Dedifferentiated amniotic fluid mesenchymal stem cell (primary cell): ENCODE measurements around the gene PAK2.
A peak's percentile ranks its signal among the peaks of the same experiment; 100 is the strongest.
"Not testable (repeated sequence)": the region's sequence is repeated elsewhere in the genome, so short reads cannot be mapped to it uniquely, and the experiment has no call there.

Experiments used
- DNase-seq: peaks from one replicate; pipeline ENCODE4 v3.0.0-alpha.2; 2016; ENCODE audit errors: extremely low spot score

The PAK2 gene

DNA sequence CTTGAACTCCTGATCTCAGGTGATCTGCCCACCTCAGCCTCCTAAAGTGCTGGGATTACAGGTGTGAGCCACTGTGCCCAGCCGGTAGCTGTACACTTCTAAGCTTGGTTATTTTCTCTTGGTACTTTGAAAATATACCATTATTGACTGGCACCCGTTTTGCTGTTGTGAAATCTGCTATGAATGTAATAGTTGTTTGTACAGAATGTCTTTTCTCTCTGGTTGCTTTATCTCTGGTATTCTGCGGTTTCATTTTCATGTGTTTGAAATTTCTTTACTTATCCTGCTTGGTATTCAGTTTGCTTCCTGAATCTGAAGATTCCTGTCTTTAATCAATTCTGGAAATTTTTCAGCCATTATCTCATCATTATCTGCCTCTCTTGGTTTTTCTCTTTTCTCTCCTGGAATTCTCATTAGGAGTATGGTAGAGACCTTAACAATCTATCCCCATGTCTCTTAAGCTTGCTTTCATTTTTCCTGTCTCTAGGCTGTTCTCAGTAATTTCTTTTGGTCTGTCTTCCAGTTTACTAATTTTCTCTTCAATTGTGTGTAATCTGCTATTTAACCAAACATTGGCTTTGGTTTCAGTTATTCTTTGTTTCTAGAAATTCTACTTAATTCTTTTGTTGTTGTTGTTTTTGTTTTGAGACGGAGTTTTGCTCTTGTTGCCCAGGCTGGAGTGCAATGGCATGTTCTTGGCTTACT, 2.8 kb upstream of the PAK2 start:
- no peak for DNase-seq

- no peak for DNase-seq
Measured at GRCh38 chr3:196737655-196738054, 2.0 kb upstream of the PAK2 start.

GRCh38 chr3:196740481-196741248, 1.0 kb downstream of the PAK2 start:
- peak; percentile 47 for DNase-seq

GRCh38 chr3:196741249-196741889, 1.7 kb downstream of the PAK2 start:
- no peak for DNase-seq

- not testable (repeated sequence) for DNase-seq
Measured at GRCh38 chr3:196743569-196743968, 3.9 kb downstream of the PAK2 start.

DNA sequence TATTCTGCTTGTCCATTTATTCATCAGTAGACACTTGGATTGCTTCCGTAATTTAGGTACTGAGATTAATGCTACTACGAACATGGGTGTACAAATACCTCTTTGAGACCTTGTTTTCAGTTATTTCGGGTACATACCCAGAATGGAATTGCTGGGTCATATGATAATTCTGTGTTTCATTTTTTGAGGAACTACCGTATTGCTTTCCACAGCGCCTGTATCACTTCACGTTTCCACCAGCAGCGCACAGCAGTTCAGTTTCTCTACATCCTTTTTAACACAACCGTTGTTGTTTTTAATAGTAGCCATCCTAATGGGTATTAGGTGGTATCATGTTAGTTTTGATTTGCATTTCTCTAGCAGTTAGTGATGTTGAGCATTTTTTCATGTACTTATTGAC, 9.5 kb downstream of the PAK2 start:
- no peak for DNase-seq

- no peak for DNase-seq
Measured at GRCh38 chr3:196753201-196753600, 13.5 kb downstream of the PAK2 start.

DNA sequence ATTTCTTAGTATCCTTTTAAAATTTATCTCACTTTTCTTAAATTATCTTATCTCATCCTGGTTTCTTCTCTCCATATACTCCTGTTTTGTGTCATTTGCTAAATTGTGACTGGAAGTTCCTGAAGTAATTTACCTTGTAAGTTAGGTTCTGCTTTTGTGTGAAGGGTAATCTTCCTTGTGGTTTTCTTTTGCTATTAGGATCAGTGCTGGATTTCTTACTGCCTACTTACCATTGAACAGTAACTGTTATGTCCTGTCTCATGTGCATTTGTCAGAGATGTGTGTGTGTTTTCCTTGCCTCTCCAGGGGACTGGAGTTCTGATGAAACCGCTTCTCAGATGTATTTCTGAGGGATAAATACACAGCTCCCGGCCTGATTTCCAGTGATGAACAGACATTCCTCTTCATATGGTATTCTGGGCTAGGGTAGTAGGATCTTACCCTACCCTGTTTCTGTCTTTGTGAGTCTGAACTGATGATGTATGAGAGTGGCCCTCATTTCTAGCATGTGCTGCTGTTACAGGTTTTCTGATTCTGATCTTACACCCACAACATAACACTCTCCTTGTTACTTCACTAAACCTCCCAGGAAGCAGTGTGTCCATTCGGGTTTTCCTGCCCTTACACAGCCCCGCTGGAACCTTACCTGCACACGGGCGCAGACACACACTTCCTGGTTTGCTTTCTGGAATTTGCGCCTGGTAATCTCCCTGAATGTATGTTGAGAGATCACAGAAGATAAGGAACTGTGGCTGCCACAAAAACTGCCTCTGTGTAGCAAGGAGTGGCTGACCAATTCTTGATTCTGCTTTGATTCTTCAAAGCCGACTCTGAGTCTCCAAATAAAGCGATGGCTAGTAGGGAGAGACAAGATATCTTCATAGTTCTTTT, 14.7 kb downstream of the PAK2 start:
- DNase-seq = no peak

- DNase-seq = no peak
Measured at GRCh38 chr3:196756732-196757131, 17.1 kb downstream of the PAK2 start.

DNA sequence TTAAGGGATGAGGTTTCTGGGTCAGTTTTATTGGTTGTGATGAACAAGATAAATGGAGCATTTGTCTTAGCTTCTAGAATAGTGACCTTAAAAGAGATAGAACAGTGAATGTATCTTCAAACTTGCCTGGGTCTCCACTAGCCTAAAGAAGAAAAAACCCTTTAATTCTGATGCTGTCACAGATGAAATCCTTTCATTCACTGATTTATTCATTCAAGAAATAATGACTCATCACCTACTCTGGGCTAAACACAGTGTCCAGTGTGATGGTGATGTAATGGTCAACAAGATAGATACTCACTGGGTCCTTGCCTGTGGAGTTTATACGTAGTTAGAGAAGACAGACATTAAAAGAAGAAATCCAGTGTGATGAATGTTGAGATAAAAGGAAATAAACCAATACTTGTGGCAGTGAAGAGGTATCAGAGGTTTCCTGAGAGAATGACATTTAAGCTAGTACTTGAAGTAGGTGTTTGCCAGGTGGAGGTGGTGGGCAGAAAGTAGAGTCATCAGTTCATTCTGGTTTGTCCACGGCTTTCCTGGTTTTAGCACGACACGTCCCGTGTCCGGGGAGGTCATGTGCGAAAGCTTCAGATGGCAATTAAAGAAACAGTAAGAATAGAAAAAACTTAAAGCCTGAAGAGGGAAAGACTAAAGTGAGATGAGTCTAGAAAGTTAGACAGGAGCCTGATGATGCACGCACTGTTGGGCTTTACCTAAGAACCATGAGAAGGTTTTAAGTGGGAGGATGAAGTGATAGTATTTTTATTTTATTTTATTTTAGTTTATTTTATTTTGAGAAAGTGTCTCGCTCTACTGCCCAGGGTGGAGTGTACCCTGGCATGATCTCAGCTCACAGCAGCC, 18.5 kb downstream of the PAK2 start:
- no peak for DNase-seq

DNA sequence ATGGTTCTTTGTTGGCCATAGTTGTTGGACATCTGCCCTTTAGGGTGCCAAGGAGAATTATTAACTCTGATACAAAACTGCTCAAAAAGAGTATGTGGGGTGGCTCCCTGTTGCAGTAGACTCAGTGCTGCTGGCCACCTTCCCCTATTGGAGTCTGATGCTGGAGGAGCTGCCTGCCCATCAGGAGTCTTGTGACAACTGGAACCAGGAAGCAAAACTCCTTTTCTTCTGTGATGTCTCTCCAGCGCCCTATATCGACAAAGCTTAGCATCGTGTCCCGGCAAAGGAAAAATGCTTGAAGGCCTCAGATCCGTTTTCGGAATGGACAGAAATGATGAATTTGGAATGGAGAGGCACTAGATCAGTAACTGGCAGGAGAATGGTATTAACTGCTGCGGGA, 23.5 kb downstream of the PAK2 start:
- no peak for DNase-seq

DNA sequence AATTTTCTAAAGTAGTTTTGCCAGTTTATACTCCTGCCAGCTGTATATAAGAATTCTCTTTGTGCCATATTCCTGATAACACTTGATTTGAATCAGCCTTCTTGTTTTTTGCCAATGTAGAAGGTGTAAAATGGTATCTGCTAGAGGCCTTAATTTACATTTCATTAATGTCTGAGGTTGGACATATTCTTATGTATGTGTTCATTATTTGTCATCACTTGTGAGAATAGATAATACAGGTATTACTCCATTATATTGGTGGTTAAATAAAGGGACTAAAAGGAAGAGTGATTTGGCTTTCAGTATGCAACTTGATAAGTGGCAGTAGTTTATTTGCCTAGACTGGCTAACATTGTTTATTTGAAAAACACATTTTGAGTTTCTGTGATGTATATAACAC, 25.8 kb downstream of the PAK2 start:
- DNase-seq = no peak

- DNase-seq = no peak
Measured at GRCh38 chr3:196771067-196771466, 31.4 kb downstream of the PAK2 start.

GRCh38 chr3:196772102-196772501, 32.4 kb downstream of the PAK2 start:
- DNase-seq = no peak

- DNase-seq = no peak
Measured at GRCh38 chr3:196772897-196773296, 33.2 kb downstream of the PAK2 start.

GRCh38 chr3:196774191-196774820, 34.6 kb downstream of the PAK2 start:
- no peak for DNase-seq

- no peak for DNase-seq
Measured at GRCh38 chr3:196774848-196775422, 35.3 kb downstream of the PAK2 start.

DNA sequence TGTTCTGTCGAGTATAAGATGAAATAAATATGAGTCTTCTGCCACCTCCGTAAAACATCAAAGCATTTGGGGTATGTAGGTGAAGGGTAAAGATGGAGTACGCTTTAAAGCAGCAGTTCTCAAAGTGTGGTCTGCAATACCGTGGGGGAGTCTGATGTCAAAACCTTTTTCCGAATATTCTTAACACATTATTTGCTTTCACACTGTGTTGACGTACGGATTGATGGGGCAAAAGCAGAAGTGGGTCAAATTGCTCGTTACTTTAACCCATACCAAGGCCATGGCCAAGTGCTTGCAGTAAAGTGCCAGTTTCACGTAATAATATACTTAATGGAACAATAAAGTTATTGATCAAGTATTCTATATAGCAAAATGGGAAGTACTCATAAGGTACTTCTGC, 36.3 kb downstream of the PAK2 start:
- no peak for DNase-seq

DNA sequence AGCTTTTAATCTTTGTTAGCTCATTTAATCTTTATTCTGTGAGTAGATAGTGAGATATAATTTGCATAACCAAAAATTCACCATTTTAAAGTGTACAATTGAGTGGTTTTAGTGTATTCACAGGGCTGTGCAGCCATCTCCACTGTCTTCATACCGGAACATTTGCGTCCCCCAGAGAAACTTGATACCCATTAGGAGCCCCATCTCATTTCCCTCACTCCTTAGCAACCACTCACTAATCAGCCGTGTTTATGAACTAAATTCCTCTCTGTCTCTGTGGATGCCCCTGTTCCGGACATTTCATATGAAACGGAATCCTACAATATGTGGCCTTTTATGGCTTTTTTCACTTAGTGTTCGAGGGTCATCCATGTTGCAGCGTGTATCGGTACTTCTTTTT, 38.2 kb downstream of the PAK2 start:
- DNase-seq = no peak

DNA sequence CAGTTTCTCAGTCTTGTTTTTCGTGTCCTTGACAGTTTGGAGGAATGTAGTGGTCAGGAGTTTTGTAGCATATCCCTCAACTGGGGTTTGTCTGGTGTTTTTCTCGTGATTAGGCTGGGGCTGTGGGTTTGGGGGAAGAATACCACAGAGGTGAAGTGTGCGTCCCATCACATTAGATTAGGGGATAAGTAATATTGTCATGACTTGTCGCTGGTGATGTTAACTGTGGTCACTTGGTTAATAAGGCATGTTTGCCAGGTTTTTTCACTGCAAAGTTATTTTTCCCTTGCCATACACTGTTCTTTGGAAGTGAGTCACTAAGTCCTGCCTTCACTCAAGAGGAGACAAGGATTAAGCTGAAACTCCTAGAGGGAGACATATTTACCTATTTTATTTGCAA, 39.1 kb downstream of the PAK2 start:
- DNase-seq = peak; percentile 59
